Activated CD8-positive, alpha-beta memory T cell treated with anti-CD3 and anti-CD28 coated beads, Interleukin-2, amount 10 ng/mL, durations not matched to agents 7 days and 5 days (primary cell): ENCODE results near the gene CD109. TPM values are rescaled to one million over a fixed set of nuclear protein-coding genes. Genes with fewer than 3 reads are reported as not detected.
"Not testable (repeated sequence)": the region's sequence is repeated elsewhere in the genome, so short reads cannot be mapped to it uniquely, and the experiment has no call there.

Experiments used
- ATAC-seq: fragments of 150-1000 bp; cut with Tn5 transposase; one replicate; pipeline ENCODE4 v1.10.0; 2021; ENCODE audit warnings: moderate library complexity
- CTCF ChIA-PET: fragments of 350-600 bp; sonication (Branson Sonifier 250); formaldehyde crosslinking; loops from one replicate; lab custom pipeline; 2021; ENCODE audit warnings: antibody characterized with exemption; lab: Charles Lee
- DNase-seq: peaks from one replicate; pipeline ENCODE4 v3.0.0-alpha.2; 2020
- H3K27ac Mint-ChIP-seq: one replicate; pipeline ENCODE4 v1.8.0; 2021; ENCODE audit warnings: mild to moderate bottlenecking, mixed read lengths
- H3K27me3 Mint-ChIP-seq: one replicate; pipeline ENCODE4 v1.8.0; 2021; ENCODE audit warnings: mixed read lengths
- H3K36me3 Mint-ChIP-seq: one replicate; pipeline ENCODE4 v1.8.0; 2021; ENCODE audit warnings: mild to moderate bottlenecking, mixed read lengths
- H3K4me1 Mint-ChIP-seq: one replicate; pipeline ENCODE4 v1.8.0; 2021; ENCODE audit warnings: mixed read lengths
- H3K4me3 Mint-ChIP-seq: one replicate; pipeline ENCODE4 v1.8.0; 2021; ENCODE audit warnings: mild to moderate bottlenecking, moderate library complexity, mixed read lengths
- H3K9me3 Mint-ChIP-seq: one replicate; pipeline ENCODE4 v1.8.0; 2022; ENCODE audit warnings: low read depth, mixed read lengths
- total RNA-seq, 2 experiments: library from RNA; stranded (reverse); gene quantifications; one replicate each; pipeline ENCODE4 v1.2.3, GENCODE V29; 2021

Gene CD109
- total RNA-seq, 2 experiments from 2014 or later = 1.7 to 11.2 TPM

DNA sequence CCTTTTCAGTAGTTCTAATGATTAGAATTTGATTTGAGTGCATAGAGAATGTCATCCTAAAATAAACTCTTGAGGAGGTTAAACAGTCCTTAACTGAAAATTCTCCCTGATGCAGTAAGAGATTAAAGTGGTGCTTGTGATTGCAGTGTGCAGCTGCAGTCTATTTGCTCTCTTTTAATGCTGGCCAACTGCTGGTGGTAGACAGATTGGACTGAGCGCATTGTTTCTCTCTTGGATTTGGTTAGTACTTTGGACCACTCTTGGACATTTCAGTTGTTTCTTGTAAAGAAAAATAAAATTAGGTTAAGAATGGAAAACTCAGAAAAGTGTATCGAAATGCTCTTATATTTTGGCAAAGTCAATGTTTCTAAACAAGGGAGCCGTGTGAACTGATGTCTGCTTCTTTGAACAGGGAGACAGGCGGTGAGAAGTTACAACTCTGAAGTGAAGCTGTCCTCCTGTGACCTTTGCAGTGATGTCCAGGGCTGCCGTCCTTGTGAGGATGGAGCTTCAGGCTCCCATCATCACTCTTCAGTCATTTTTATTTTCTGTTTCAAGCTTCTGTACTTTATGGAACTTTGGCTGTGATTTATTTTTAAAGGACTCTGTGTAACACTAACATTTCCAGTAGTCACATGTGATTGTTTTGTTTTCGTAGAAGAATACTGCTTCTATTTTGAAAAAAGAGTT is 127.2 kb downstream of the CD109 start:
- Mint-ChIP-seq H3K4me3 (no peak overlapping the region), H3K27me3 (peaks cover 5% of the 10 kb centered on the region), H3K4me1 (no peaks in the 10 kb centered on the region), H3K27ac (no peak overlapping the region), H3K36me3 (peaks cover 1% of the 10 kb centered on the region), H3K9me3 (peaks cover 2% of the 10 kb centered on the region)
- ATAC-seq (no peak), DNase-seq (no peak)
- CTCF ChIA-PET = no interaction called here

DNA sequence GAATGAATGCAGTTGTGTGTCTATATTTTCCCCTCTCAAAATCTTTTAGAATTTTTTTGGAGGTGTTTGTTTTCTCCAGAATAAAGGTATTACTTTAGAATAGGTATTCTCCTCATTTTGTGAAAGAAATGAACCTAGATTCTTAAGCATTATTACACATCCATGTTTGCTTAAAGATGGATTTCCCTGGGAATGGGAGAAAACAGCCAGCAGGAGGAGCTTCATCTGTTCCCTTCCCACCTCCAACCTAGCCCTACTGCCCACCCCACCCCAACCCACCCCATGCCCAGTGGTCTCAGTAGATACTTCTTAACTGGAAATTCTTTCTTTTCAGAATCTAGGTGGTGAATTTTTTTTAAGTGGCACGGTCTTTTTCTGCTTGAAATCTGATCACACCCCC is 127.8 kb downstream of the CD109 start:
- CTCF ChIA-PET = no interaction called here
- peaks cover 1% of the 10 kb centered on the region for H3K36me3 Mint-ChIP-seq
- peaks cover 2% of the 10 kb centered on the region for H3K9me3 Mint-ChIP-seq
- H3K4me3 Mint-ChIP-seq = no peak overlapping the region
- DNase-seq = no peak
- no peak overlapping the region for H3K27ac Mint-ChIP-seq
- no peak for ATAC-seq
- no peaks in the 10 kb centered on the region for H3K4me1 Mint-ChIP-seq
- peaks cover 8% of the 10 kb centered on the region for H3K27me3 Mint-ChIP-seq

DNA sequence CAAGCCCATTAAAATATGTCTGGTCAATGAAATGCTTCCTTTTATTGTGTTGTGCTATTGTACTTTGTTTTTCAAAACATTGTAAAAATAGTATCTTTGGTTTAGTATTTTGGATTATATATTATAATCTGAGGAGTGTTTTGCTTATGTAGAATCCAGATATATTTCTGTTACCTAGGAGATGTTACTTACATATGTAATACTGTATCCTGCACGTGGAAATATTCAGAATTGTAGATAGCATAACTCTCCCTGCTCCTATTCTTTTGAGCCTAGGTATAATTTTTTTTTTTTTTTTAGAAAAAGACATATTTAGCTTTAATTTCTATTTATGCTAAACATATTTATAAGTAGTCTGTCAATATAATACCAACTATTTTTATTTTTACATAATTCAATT is 130.6 kb downstream of the CD109 start:
- no peaks in the 10 kb centered on the region for H3K36me3 Mint-ChIP-seq
- peaks cover 8% of the 10 kb centered on the region for H3K27me3 Mint-ChIP-seq
- ATAC-seq (no peak), DNase-seq (no peak)
- H3K4me1 Mint-ChIP-seq = no peaks in the 10 kb centered on the region
- no peak overlapping the region for H3K4me3 Mint-ChIP-seq
- no peak overlapping the region for H3K27ac Mint-ChIP-seq
- CTCF ChIA-PET = no interaction called here
- no peaks in the 10 kb centered on the region for H3K9me3 Mint-ChIP-seq

DNA sequence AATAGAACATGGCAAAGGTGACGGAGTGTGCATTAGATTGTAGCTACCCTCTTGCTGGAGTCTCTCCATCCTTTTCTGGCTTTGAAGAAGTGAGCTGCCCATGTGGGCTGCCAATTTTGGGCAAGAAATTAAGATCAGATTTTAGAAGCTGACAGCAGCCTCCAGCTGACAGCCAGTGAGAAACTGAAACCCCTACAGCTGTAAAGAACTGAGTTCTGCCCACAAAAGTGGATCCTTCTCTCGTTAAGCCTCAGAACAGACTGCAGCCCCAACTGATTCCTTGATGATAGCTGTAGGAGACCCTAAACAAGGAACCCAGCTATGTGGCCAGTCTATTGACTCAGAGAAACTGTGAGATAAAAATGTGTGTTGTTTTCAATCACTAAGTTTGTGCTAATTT is 134.1 kb downstream of the CD109 start:
- DNase-seq (no peak), ATAC-seq (no peak)
- CTCF ChIA-PET = no interaction called here
- Mint-ChIP-seq H3K27me3 (peaks cover 8% of the 10 kb centered on the region), H3K4me3 (no peak overlapping the region), H3K9me3 (no peaks in the 10 kb centered on the region), H3K36me3 (no peaks in the 10 kb centered on the region), H3K27ac (no peak overlapping the region), H3K4me1 (no peaks in the 10 kb centered on the region)

DNA sequence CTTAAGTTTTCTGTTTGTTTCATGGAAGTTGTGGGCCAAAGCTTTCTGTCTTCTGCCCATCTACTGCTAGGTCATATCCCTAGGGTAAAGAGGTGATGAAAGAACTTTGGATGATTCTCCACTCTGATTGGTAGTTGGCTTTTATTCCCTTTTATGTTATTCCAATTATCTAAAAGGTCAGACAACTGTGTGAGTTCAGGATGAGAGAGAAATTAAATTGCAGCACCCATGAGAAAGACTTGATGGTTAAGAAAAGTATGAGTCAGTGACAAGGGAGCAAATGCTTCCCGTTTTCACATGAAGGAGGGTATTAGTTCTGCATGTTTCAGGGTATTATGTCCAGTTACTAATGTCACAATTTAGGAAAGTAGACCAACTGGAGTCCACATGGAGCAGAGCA is 136.3 kb downstream of the CD109 start:
- Mint-ChIP-seq H3K27me3 (peaks cover 8% of the 10 kb centered on the region), H3K4me1 (no peaks in the 10 kb centered on the region), H3K27ac (no peak overlapping the region), H3K9me3 (no peaks in the 10 kb centered on the region), H3K36me3 (no peaks in the 10 kb centered on the region), H3K4me3 (no peak overlapping the region)
- DNase-seq = no peak
- CTCF ChIA-PET = no interaction called here
- no peak for ATAC-seq

DNA sequence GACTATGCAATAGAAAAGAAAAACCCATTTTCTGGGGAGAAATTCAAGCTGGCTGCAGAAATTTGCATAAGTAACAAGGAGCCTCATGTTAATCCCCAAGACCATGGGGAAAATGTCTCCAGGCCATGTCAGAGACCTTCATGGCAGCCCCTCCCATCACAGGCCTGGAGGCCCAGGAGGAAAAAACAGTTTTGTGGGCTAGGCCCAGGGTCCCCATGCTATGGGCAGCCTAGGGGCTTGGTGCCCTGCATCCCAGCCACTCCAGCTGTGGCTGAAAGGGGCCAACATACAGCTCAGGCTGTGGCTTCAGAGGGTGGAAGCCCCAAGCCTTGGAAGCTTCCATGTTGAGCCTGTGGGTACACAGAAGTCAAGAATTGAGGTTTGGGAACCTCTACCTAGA is 148.7 kb downstream of the CD109 start:
- CTCF ChIA-PET, H3K4me3 Mint-ChIP-seq, H3K36me3 Mint-ChIP-seq, H3K27ac Mint-ChIP-seq, H3K4me1 Mint-ChIP-seq, DNase-seq, H3K27me3 Mint-ChIP-seq, H3K9me3 Mint-ChIP-seq, ATAC-seq: not testable (repeated sequence)

DNA sequence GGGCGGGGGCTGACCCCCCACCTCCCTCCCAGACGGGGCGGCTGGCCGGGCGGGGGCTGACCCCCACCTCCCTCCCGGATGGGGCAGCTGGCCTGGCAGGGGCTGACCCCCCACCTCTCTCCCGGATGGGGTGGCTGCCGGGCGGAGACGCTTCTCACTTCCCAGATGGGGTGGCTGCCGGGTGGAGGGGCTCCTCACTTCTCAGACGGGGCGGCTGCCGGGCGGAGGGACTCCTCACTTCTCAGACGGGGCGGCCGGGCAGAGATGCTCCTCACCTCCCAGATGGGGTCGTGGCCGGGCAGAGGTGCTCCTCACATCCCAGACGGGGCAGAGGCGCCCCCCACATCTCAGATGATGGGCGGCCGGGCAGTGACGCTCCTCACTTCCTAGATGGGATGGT is 155.0 kb downstream of the CD109 start:
- H3K4me3 Mint-ChIP-seq, H3K9me3 Mint-ChIP-seq, H3K27ac Mint-ChIP-seq, H3K36me3 Mint-ChIP-seq, CTCF ChIA-PET, ATAC-seq, DNase-seq, H3K4me1 Mint-ChIP-seq, H3K27me3 Mint-ChIP-seq: not testable (repeated sequence)

DNA sequence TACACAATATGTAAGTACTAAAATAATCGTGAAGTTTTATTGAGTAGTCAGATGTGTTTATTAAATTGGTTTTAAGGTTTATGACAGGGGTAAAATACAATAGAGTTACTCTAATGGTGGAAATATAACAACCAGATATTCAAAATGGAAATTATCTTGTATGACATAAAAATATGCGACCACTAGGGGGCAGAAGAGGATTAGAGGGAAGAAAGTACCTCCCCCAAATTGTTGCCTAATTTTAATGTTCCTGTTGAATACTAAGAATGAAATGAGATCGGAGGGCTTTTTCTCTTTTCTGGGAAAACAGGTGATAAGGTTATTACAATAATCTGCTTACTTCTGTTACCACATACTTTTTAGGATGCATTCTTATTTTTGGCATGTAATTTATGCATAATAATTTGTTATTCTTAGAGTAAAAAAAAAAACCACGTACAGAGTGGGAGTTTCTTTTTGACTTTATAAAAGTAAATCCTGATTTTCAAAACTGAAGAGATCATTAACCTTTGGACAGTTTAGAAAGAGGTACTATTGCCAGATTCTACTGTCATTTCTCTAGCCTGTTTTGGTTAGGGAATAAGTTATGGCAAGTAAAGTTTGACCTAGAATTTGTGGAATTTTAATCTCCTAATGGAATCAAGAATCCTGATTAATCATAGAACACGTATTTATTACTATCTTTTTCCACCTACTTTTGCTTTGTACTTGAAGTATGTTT is 159.2 kb downstream of the CD109 start:
- H3K9me3 Mint-ChIP-seq = no peaks in the 10 kb centered on the region
- no peaks in the 10 kb centered on the region for H3K36me3 Mint-ChIP-seq
- H3K27ac Mint-ChIP-seq = no peak overlapping the region
- H3K4me1 Mint-ChIP-seq = peaks cover 2% of the 10 kb centered on the region
- ATAC-seq = peak; percentile 42
- H3K27me3 Mint-ChIP-seq = peaks cover 4% of the 10 kb centered on the region
- no peak for DNase-seq
- H3K4me3 Mint-ChIP-seq = no peak overlapping the region
- CTCF ChIA-PET = interaction anchor here (1.0 to 1.9 kb wide), 6 partner anchors 124 to 1356 kb away, joined by 3 to 8 read pairs (median 4); partner anchors contain the start of gene COL12A1

DNA sequence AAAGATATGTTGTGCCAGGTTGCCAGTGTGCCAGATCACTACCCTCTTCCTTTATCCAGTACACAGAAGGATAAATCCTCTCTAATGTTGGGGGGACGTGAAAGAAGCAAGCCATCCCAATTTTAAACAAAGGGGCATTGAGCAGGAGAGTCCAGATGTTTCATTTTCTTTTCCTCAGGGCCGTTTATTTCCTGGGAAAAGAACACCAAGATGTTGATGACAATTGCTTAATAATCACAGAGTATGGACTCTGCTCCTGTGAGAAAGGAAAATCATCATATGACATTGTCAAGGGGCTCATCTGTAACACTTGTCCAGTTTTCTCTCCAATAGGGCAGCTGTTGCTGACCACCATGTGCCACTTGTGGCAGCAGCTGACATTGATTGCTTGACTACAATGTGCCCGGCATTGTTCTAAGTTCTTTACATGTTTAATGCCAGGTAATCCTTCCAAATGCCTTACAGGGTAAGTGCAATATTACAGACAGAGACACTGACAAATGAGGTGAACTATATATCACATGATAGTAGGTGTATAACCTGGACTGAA is 161.4 kb downstream of the CD109 start:
- no peak overlapping the region for H3K27ac Mint-ChIP-seq
- no peaks in the 10 kb centered on the region for H3K36me3 Mint-ChIP-seq
- no peaks in the 10 kb centered on the region for H3K9me3 Mint-ChIP-seq
- ATAC-seq (no peak), DNase-seq (no peak)
- H3K27me3 Mint-ChIP-seq = peaks cover 7% of the 10 kb centered on the region
- peaks cover 2% of the 10 kb centered on the region for H3K4me1 Mint-ChIP-seq
- CTCF ChIA-PET = no interaction called here
- H3K4me3 Mint-ChIP-seq = no peak overlapping the region

DNA sequence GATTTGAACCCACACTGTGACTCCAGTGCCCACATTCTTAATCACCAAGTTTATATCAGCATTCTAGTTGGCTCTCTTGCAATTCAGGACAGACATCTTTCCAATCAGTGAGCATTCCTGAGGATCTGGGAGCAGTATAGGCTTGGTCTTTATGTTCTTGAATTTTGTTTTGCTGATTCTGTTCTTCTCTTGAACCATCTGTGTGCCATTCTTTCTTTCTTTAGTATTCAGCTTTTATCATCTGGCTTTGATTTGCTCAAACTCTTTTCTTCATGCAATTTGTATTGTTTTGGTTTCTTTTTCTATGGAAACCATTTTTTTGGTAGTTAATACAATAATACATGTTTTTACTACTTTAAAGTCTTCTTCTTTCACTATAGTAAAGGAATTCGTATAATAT is 162.4 kb downstream of the CD109 start:
- H3K27me3 Mint-ChIP-seq = peaks cover 7% of the 10 kb centered on the region
- peaks cover 2% of the 10 kb centered on the region for H3K4me1 Mint-ChIP-seq
- no peak overlapping the region for H3K4me3 Mint-ChIP-seq
- CTCF ChIA-PET = no interaction called here
- no peak for ATAC-seq
- H3K27ac Mint-ChIP-seq = no peak overlapping the region
- no peaks in the 10 kb centered on the region for H3K36me3 Mint-ChIP-seq
- no peaks in the 10 kb centered on the region for H3K9me3 Mint-ChIP-seq
- DNase-seq = no peak

DNA sequence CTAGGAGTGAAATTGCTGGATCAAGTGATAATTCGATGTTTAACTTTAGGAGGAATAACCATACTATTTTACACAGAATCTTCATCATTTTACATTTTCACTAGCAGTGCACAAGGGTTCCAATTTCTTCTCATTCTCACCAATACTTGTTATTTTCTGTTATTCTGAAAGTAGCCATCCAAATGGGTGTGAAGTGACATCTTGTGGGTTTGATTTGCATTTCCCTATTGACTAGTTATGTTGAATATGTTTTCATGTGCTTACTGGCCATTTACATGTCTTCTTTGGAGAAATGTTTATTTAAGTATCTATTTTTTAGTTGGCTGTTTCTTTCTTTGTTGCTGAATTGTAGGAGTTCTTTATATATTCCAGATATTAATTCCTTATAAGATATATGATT is 164.3 kb downstream of the CD109 start:
- Mint-ChIP-seq H3K27ac (no peak overlapping the region), H3K36me3 (no peaks in the 10 kb centered on the region), H3K4me1 (no peaks in the 10 kb centered on the region), H3K27me3 (peaks cover 10% of the 10 kb centered on the region), H3K9me3 (no peaks in the 10 kb centered on the region), H3K4me3 (no peak overlapping the region)
- no peak for ATAC-seq
- CTCF ChIA-PET = no interaction called here
- DNase-seq = no peak

DNA sequence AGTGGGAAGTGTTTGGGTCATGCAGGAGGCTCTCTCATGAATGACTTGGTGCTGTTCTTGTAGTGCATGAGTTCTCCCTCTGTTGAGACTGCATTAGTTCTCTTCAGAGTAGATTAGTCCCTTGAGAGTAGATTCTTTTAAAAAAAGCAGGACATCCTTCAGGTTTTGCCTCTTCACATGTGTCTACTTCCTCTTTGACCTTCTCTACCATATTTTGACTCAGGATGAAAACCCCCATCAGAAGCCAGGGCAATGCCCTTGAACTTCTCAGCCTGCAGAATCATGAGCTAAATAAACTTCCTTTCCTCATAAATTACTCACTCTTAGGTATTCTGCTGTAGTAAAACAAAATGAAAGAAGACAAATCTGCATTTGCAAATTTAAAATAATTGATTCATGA is 170.3 kb downstream of the CD109 start:
- CTCF ChIA-PET = no interaction called here
- H3K4me3 Mint-ChIP-seq = no peak overlapping the region

DNA sequence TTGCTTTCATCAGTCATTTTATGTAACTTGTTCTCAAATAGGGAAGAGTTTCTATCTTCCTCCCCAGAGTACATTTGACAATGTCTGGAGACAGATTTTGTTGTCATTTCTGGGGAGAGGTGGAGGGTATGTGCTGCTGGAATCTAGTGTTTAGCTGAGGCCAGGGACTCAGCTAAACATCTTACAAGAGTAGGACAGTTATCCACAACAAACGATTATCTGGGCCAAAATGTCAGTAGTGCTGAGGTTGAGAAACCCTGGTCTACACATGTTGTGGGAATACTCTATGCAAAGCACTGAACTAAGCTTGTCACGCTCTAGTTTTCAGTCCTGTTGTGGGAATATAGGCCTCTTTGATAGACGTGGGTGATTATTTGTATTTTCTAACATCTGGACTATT is 171.4 kb downstream of the CD109 start:
- no peak for DNase-seq
- Mint-ChIP-seq H3K4me1 (no peaks in the 10 kb centered on the region), H3K27ac (no peak overlapping the region), H3K27me3 (peaks cover 21% of the 10 kb centered on the region), H3K4me3 (no peak overlapping the region), H3K36me3 (no peaks in the 10 kb centered on the region), H3K9me3 (no peaks in the 10 kb centered on the region)
- no peak for ATAC-seq
- CTCF ChIA-PET = no interaction called here

More for the DNA sequence above, 170.3 kb downstream of the CD109 start:
- DNase-seq = no peak
- Mint-ChIP-seq H3K9me3 (no peaks in the 10 kb centered on the region), H3K27ac (no peak overlapping the region), H3K27me3 (peaks cover 21% of the 10 kb centered on the region), H3K36me3 (no peaks in the 10 kb centered on the region), H3K4me1 (no peaks in the 10 kb centered on the region)
- no peak for ATAC-seq

DNA sequence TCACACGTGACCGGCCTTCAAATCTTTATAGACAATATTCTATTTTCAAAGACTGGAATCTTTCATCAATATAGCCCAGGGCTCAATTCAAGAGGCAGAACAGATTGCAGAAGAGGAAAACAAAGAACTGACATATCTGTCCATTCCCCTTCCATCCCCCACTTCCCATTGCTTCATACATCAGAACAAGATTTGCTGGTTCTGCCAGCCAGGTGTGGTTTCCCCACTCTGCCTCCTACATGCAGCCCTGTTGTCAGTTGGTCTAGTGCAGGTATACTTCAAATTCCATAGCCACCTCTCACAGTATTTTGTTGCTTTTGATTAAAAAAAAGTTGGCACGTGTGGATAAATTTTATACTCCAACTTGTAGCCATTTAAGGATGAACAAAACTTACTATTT is 174.9 kb downstream of the CD109 start:
- H3K27ac Mint-ChIP-seq = no peak overlapping the region

More for the DNA sequence above, 174.9 kb downstream of the CD109 start:
- ATAC-seq (no peak), DNase-seq (no peak)
- CTCF ChIA-PET = no interaction called here
- Mint-ChIP-seq H3K4me1 (peaks cover 2% of the 10 kb centered on the region), H3K4me3 (no peak overlapping the region), H3K9me3 (no peaks in the 10 kb centered on the region), H3K36me3 (no peaks in the 10 kb centered on the region), H3K27me3 (peaks cover 20% of the 10 kb centered on the region)
